Activated CD4-positive, alpha-beta T cell treated with anti-CD3 and anti-CD28 coated beads for 36 hours (primary cell): ENCODE results near the gene WSCD1. TPM values are rescaled to one million over a fixed set of nuclear protein-coding genes. Genes with fewer than 3 reads are reported as not detected.

Experiments
- ATAC-seq: fragments of 200-7000 bp; cut with Tn5 transposase; one replicate; pipeline ENCODE4 v1.10.0; 2021; ENCODE audit warnings: mild to moderate bottlenecking, moderate library complexity
- CTCF ChIA-PET: fragments of 350-600 bp; sonication (Branson Sonifier 250); formaldehyde crosslinking; loops from one replicate; lab custom pipeline; 2021; ENCODE audit warnings: antibody characterized with exemption; lab: Charles Lee
- POLR2A ChIA-PET: fragments of 350-600 bp; sonication (Branson Sonifier 250); formaldehyde crosslinking; loops from one replicate; lab custom pipeline; 2021; ENCODE audit warnings: antibody characterized with exemption, inconsistent platforms; lab: Charles Lee
- DNase-seq: peaks from one replicate; pipeline ENCODE4 v3.0.0-alpha.2; 2020
- H3K27ac Mint-ChIP-seq: one replicate; pipeline ENCODE4 v1.8.0; 2021; ENCODE audit warnings: mixed read lengths
- H3K27me3 Mint-ChIP-seq: one replicate; pipeline ENCODE4 v1.8.0; 2021; ENCODE audit warnings: mixed read lengths
- H3K36me3 Mint-ChIP-seq: one replicate; pipeline ENCODE4 v1.8.0; 2021; ENCODE audit warnings: low read depth, mixed read lengths
- H3K4me1 Mint-ChIP-seq: one replicate; pipeline ENCODE4 v1.8.0; 2021; ENCODE audit warnings: mixed read lengths
- H3K4me3 Mint-ChIP-seq: one replicate; pipeline ENCODE4 v1.8.0; 2021; ENCODE audit warnings: mild to moderate bottlenecking, moderate library complexity, mixed read lengths
- H3K9me3 Mint-ChIP-seq: one replicate; pipeline ENCODE4 v1.8.0; 2021; ENCODE audit warnings: low read depth, mixed read lengths
- intact Hi-C, 2 experiments: fragments of 100-400 bp; cut with DNase I in 1 of 2; cut with micrococcal nuclease in 1 of 2; formaldehyde crosslinking; loops; one replicate each; pipeline versions ENCODE4 v1.14.2 to v1.15.1; 2022 to 2024; cut with DNase I, micrococcal nuclease
- total RNA-seq, 2 experiments: library from RNA; stranded (reverse); gene quantifications; one replicate each; pipeline ENCODE4 v1.2.3, GENCODE V29; 2021

The WSCD1 gene
- total RNA-seq, 2 experiments from 2014 or later, result 0.04 to 0.16 TPM

- ATAC-seq (no peak), DNase-seq (no peak)
- POLR2A ChIA-PET, result no interaction called here
- Mint-ChIP-seq H3K27me3 (peaks cover 11% of the 10 kb centered on the region), H3K27ac (no peak overlapping the region), H3K9me3 (no peaks in the 10 kb centered on the region), H3K4me1 (no peaks in the 10 kb centered on the region), H3K36me3 (no peaks in the 10 kb centered on the region), H3K4me3 (no peak overlapping the region)
- CTCF ChIA-PET, result interaction anchor here (0.6 kb wide), 1 partner anchor 533 kb away, joined by 3 read pairs; no protein-coding TSS in a partner anchor
- intact Hi-C loops, result no loop called here
Measured at GRCh38 chr17:6142701-6143100, 72.5 kb downstream of the WSCD1 start.

DNA sequence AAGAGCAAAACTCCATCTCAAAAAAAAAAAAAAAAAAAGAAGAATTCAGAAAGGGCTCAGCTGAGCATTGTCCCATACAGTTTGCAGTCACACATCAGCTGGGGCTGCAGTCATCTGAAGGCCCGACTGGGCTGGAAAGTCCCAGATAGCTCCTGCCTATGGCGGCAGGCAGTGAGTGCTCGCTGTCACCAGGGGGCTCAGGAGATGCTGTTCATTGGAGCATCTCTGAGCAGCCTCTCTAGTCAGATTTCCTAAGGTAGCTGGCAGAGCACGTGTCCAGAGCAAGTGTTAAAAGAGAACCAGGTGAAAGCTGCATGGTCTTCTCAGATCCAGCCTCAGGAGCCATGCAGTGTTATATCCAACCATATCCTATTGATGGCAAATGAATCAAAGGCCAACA lies 75.8 kb downstream of the WSCD1 start:
- ChIA-PET CTCF (interaction anchor here (0.7 kb wide), 1 partner anchor 280 kb away, joined by 4 read pairs; no protein-coding TSS in a partner anchor), POLR2A (no interaction called here)
- intact Hi-C loops, result no loop called here
- no peak for ATAC-seq
- DNase-seq, result peak; percentile 13
- Mint-ChIP-seq H3K4me3 (no peak overlapping the region), H3K4me1 (no peaks in the 10 kb centered on the region), H3K27me3 (peaks cover 16% of the 10 kb centered on the region), H3K27ac (no peak overlapping the region), H3K9me3 (no peaks in the 10 kb centered on the region), H3K36me3 (no peaks in the 10 kb centered on the region)

DNA sequence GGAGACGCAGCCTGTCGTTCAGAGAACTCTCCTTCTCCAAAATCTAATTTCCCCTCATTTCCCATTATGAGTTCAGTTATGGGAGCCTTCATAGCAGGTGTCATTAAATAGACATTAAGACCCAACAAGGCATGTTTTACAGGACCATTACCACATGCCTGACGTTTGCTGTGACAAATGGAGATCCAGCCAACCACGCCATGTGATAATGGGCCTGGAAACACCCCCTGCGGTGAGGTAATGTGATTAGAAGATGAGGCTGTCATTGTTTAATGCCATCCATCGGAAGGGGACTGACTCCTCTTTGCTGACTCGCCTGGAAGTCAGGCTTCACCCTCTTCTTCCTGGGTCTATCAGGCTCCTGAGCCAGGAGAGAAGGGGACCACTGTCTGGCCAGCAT lies 76.9 kb downstream of the WSCD1 start:
- Mint-ChIP-seq H3K27ac (no peak overlapping the region), H3K4me1 (no peaks in the 10 kb centered on the region), H3K36me3 (no peaks in the 10 kb centered on the region), H3K9me3 (no peaks in the 10 kb centered on the region), H3K4me3 (no peak overlapping the region), H3K27me3 (peaks cover 16% of the 10 kb centered on the region)
- DNase-seq (no peak), ATAC-seq (no peak)
- POLR2A ChIA-PET, result no interaction called here
- CTCF ChIA-PET, result interaction anchor here (0.6 to 1.0 kb wide), 2 partner anchors 39 to 273 kb away, joined by 3 read pairs; no protein-coding TSS in a partner anchor
- intact Hi-C loops, result no loop called here

DNA sequence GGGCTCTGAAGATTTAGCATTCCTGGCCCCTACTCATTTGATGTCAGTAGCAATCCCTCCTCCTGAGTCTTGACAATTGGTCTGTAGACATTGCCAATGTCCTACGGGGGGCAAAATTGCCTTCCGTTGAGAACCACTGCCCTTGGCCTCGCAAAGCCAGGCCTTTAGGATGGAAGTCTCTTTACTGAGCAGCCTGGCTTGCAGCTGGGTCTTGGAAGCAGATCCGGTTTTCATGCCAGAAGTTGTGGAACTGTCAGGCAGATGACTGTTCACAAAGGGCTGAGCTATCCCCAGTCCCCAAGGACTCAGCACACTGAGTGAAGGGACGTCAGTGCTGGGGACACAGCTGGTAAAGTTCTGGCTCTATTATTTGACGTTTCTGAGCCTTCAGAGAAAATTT lies 83.2 kb downstream of the WSCD1 start:
- CTCF ChIA-PET, result no interaction called here
- DNase-seq, result no peak
- H3K9me3 Mint-ChIP-seq, result no peaks in the 10 kb centered on the region
- POLR2A ChIA-PET, result no interaction called here
- peaks cover 13% of the 10 kb centered on the region for H3K27me3 Mint-ChIP-seq
- intact Hi-C loops, result no loop called here
- no peak overlapping the region for H3K4me3 Mint-ChIP-seq
- H3K27ac Mint-ChIP-seq, result no peak overlapping the region
- H3K4me1 Mint-ChIP-seq, result no peaks in the 10 kb centered on the region
- ATAC-seq, result no peak
- no peaks in the 10 kb centered on the region for H3K36me3 Mint-ChIP-seq

GRCh38 chr17:6157716-6158115 lies 87.5 kb downstream of the WSCD1 start:
- peaks cover 5% of the 10 kb centered on the region for H3K27me3 Mint-ChIP-seq
- intact Hi-C loops, result no loop called here
- POLR2A ChIA-PET, result interaction anchor here (0.9 kb wide), 1 partner anchor 538 kb away, joined by 3 read pairs; no protein-coding TSS in a partner anchor

GRCh38 chr17:6159541-6160231 lies 89.5 kb downstream of the WSCD1 start:
- ATAC-seq (no peak), DNase-seq (no peak)
- H3K36me3 Mint-ChIP-seq, result no peaks in the 10 kb centered on the region
- CTCF ChIA-PET, result no interaction called here
- POLR2A ChIA-PET, result no interaction called here
- H3K4me1 Mint-ChIP-seq, result no peaks in the 10 kb centered on the region
- no peaks in the 10 kb centered on the region for H3K9me3 Mint-ChIP-seq
- peaks cover 5% of the 10 kb centered on the region for H3K27me3 Mint-ChIP-seq
- intact Hi-C loops, result no loop called here
- H3K27ac Mint-ChIP-seq, result no peak overlapping the region
- H3K4me3 Mint-ChIP-seq, result no peak overlapping the region

More at GRCh38 chr17:6157716-6158115, 87.5 kb downstream of the WSCD1 start:
- ATAC-seq (no peak), DNase-seq (no peak)
- CTCF ChIA-PET, result interaction anchor here (0.6 kb wide), 1 partner anchor 1019 kb away, joined by 3 read pairs; no protein-coding TSS in a partner anchor
- Mint-ChIP-seq H3K9me3 (no peaks in the 10 kb centered on the region), H3K4me1 (no peaks in the 10 kb centered on the region), H3K4me3 (no peak overlapping the region), H3K27ac (no peak overlapping the region), H3K36me3 (no peaks in the 10 kb centered on the region)

GRCh38 chr17:6160232-6160555 lies 90.0 kb downstream of the WSCD1 start:
- DNase-seq (no peak), ATAC-seq (no peak)
- intact Hi-C loops, result no loop called here
- Mint-ChIP-seq H3K27me3 (peaks cover 5% of the 10 kb centered on the region), H3K36me3 (no peaks in the 10 kb centered on the region), H3K27ac (no peak overlapping the region), H3K9me3 (no peaks in the 10 kb centered on the region), H3K4me1 (no peaks in the 10 kb centered on the region), H3K4me3 (no peak overlapping the region)
- ChIA-PET POLR2A (no interaction called here), CTCF (no interaction called here)

DNA sequence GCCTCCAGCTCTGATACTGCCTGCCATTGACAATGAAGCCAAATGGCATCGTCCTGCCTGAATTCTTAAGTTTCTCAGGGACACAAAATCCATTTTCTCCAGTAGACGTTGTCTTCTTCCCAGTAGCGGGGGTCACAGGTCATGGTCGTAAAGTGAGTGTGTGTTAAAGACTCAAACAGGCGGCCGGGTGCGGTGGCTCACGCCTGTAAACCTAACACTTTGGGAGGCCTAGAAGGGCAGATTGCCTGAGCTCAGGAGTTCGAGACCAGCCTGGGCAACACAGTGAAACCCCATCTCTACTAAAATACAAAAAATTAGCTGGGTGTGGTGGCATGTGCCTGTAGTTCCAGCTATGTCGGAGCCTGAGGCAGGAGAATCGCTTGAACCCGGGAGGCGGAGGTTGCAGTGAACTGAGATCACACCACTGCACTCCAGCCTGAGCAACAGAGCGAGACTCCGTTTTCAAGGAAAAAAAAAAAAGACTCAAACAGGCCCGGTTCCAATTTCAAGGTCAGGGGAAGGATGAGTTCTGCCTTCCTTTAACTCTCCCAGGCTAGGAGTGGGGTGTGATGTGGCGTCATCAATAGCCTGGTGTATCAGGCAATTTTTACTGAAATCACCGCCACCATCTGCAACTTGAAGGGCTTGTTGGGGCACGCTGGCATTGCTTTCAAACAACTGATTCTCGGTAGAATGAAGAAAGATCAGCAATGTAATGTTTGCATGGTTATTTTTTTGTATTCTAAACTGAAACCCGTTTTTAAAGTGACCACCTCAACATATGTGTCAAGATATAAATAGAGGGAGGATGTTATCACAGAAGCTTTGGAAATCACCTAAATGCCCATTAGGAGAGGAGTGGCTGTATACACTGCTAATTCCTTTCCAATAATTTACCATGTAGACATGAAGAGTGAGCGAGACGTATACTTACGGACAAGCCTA lies 91.0 kb downstream of the WSCD1 start:
- intact Hi-C loops, result no loop called here
- DNase-seq (no peak), ATAC-seq (no peak)
- peaks cover 5% of the 10 kb centered on the region for H3K27me3 Mint-ChIP-seq
- H3K9me3 Mint-ChIP-seq, result no peaks in the 10 kb centered on the region
- CTCF ChIA-PET, result no interaction called here
- no peak overlapping the region for H3K4me3 Mint-ChIP-seq
- POLR2A ChIA-PET, result no interaction called here
- H3K36me3 Mint-ChIP-seq, result no peaks in the 10 kb centered on the region
- H3K27ac Mint-ChIP-seq, result no peak overlapping the region
- H3K4me1 Mint-ChIP-seq, result no peaks in the 10 kb centered on the region

DNA sequence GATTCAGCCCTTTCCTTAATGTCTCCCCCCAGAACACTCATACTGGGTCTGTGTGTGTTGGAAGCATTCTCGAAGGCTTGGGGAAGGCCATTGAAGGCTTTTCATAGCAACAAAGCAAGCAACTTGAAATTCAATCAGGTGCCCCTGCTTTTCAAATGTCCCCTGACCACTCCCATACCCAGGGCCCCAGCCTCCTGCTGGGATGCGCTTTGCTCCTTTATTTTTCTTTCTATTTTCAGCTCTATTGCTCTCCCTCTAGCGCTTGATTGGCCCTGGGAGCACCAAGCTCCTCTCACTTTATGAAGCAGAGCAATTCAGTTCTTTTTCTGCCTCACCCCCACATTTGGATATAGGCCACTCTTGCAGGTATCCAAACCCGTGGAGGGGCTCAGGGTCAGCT lies 92.0 kb downstream of the WSCD1 start:
- H3K4me3 Mint-ChIP-seq, result no peak overlapping the region
- DNase-seq, result no peak
- intact Hi-C loops, result no loop called here
- ChIA-PET CTCF (no interaction called here), POLR2A (no interaction called here)
- H3K4me1 Mint-ChIP-seq, result no peaks in the 10 kb centered on the region
- no peak overlapping the region for H3K27ac Mint-ChIP-seq
- no peaks in the 10 kb centered on the region for H3K36me3 Mint-ChIP-seq
- no peaks in the 10 kb centered on the region for H3K9me3 Mint-ChIP-seq
- peaks cover 5% of the 10 kb centered on the region for H3K27me3 Mint-ChIP-seq
- no peak for ATAC-seq

DNA sequence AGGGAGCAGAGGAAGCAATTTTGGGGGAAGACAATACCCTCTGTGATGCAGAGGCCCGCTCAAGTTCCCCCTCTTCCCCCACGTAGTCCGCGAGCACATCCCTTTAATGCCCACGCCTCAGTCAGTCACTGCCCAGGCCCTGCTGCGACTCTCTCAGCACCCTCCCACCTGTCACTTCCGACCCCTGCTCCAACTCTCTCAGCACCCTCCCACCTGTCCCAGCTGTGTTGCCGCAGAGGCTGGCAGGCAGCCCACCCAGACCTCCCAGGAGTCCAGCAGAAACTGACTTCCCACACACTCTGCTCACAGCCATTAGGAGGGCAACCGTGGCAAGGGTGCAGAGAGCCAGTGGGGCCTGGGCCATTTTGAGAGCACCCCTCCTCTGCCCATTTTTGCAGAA lies 92.7 kb downstream of the WSCD1 start:
- Mint-ChIP-seq H3K27ac (no peak overlapping the region), H3K4me3 (no peak overlapping the region), H3K9me3 (no peaks in the 10 kb centered on the region), H3K36me3 (no peaks in the 10 kb centered on the region), H3K27me3 (peaks cover 5% of the 10 kb centered on the region), H3K4me1 (no peaks in the 10 kb centered on the region)
- ATAC-seq, result no peak
- intact Hi-C loops, result no loop called here
- DNase-seq, result no peak
- ChIA-PET POLR2A (no interaction called here), CTCF (no interaction called here)

- CTCF ChIA-PET, result interaction anchor here (0.6 kb wide), 1 partner anchor 399 kb away, joined by 3 read pairs; no protein-coding TSS in a partner anchor
- H3K4me3 Mint-ChIP-seq, result no peak overlapping the region
- no peaks in the 10 kb centered on the region for H3K36me3 Mint-ChIP-seq
- no peaks in the 10 kb centered on the region for H3K9me3 Mint-ChIP-seq
- ATAC-seq (no peak), DNase-seq (no peak)
- no peak overlapping the region for H3K27ac Mint-ChIP-seq
- intact Hi-C loops, result no loop called here
- H3K27me3 Mint-ChIP-seq, result peaks cover 5% of the 10 kb centered on the region
- POLR2A ChIA-PET, result no interaction called here
- no peaks in the 10 kb centered on the region for H3K4me1 Mint-ChIP-seq
Measured at GRCh38 chr17:6163612-6164333, 93.6 kb downstream of the WSCD1 start.
